Astrocyte of the cerebellum (primary cell): Measurements from ENCODE around the gene ERF.

Experiments used
- DNase-seq: peaks from one replicate; pipeline ENCODE4 v3.0.0-alpha.2; 2011; ENCODE audit warnings: low read depth
- H3K4me3 ChIP-seq: 2 replicates; pipeline ENCODE4 v1.5.1; 2011; ENCODE audit warnings: mild to moderate bottlenecking, low read depth, low read length, moderate library complexity
- CTCF ChIP-seq: IDR thresholded peaks from 2 replicates; pipeline ENCODE4 v1.5.1; 2012; ENCODE audit warnings: low read length, low read depth, moderate library complexity, mild to moderate bottlenecking; ENCODE audit errors: missing control alignments
- in situ Hi-C: cut with HindIII; loops from 2 replicates; pipeline ENCODE4 v1.10.0; 2017; ENCODE audit warnings: low sequenced_read_pairs

ERF gene

DNA sequence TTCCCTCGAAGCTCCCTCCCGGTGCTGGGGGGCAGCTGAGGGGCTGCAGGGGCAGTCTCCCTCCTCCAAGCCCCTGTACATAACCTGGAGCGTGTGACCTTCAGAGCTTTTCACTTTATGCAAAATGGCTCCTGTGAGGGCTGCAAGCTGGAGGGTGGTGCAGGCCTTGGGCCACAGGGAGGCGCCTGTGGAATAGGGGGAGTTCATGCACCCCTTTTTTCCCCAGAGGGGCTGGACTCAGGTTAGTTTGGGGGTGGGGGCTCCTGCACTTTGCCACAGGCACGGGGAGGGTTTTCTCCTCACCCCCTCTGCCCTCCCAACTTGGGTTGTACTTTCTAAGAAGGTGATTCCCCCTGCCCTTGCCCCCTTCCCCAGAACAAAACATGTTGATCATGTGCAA is 40.4 kb upstream of the ERF start:
- no peak for TF ChIP-seq CTCF
- in situ Hi-C loops, result no loop called here
- no peak for DNase-seq
- H3K4me3 ChIP-seq, result no peak overlapping the region

- no peak for TF ChIP-seq CTCF
- H3K4me3 ChIP-seq, result no peak overlapping the region
- in situ Hi-C loops, result no loop called here
- DNase-seq, result no peak
Observed at GRCh38 chr19:42294471-42295137, 39.7 kb upstream of the ERF start.

DNA sequence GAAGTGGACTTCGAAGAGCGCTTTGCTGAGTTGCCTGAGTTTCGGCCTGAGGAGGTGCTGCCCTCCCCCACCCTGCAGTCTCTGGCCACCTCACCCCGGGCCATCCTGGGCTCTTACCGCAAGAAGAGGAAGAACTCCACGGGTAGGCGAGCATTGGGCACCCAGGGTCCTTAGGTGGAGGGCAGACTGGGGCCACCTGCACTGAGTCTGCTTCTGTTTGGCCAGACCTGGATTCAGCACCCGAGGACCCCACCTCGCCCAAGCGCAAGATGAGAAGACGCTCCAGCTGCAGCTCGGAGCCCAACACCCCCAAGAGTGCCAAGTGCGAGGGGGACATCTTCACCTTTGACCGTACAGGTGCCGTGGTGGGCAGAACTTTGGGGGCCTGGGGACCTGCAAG is 39.0 kb upstream of the ERF start:
- in situ Hi-C loops, result no loop called here
- no peak for TF ChIP-seq CTCF

GRCh38 chr19:42293540-42293939 is 38.6 kb upstream of the ERF start:
- no peak for DNase-seq
- no peak overlapping the region for H3K4me3 ChIP-seq
- TF ChIP-seq CTCF, result no peak
- in situ Hi-C loops, result no loop called here

More for the DNA sequence above, 39.0 kb upstream of the ERF start:
- no peak for DNase-seq
- H3K4me3 ChIP-seq, result no peak overlapping the region

DNA sequence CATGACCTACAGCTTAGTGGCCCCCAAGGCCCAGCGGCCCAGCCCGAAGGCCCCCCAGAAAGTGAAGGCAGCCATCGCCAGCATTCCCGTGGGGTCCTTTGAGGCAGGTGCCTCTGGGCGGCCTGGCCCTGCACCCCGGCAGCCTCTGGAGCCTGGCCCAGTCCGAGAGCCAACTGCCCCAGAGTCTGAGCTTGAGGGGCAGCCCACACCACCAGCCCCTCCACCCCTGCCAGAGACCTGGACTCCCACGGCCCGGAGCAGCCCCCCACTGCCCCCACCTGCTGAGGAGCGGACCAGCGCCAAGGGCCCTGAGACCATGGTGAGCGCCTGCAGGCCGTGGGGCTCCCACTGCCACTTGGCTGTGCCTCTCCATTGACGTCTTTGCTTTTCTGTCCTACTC is 38.0 kb upstream of the ERF start:
- DNase-seq, result no peak
- TF ChIP-seq CTCF, result no peak
- H3K4me3 ChIP-seq, result no peak overlapping the region
- in situ Hi-C loops, result no loop called here

- DNase-seq, result no peak
- TF ChIP-seq CTCF, result no peak
- in situ Hi-C loops, result no loop called here
- no peak overlapping the region for H3K4me3 ChIP-seq
Observed at GRCh38 chr19:42292042-42292960, 37.4 kb upstream of the ERF start.
